Parathyroid adenoma (tissue), 2 donors: ENCODE results near the gene UNC93B1.
A peak's percentile ranks its signal among the peaks of the same experiment; 100 is the strongest.

Source experiments
- H2AFZ ChIP-seq: fragments of 300-600 bp; sonication (generic); one replicate; pipeline ENCODE4 v1.7.0; 2017; ENCODE audit warnings: antibody characterized with exemption, mild to moderate bottlenecking
- H3K27ac ChIP-seq: fragments of 300-600 bp; sonication (generic); one replicate; pipeline ENCODE4 v1.7.0; 2017
- H3K27me3 ChIP-seq: fragments of 300-600 bp; sonication (generic); one replicate; pipeline ENCODE4 v1.7.0; 2017; ENCODE audit warnings: low read length; ENCODE audit not compliant: control insufficient read depth, insufficient read depth
- H3K36me3 ChIP-seq: fragments of 300-600 bp; sonication (generic); one replicate; pipeline ENCODE4 v1.7.0; 2017; ENCODE audit warnings: low read length; ENCODE audit not compliant: control insufficient read depth, insufficient read depth
- H3K4me1 ChIP-seq: fragments of 300-600 bp; sonication (generic); one replicate; pipeline ENCODE4 v1.7.0; 2017; ENCODE audit warnings: control low read depth
- H3K4me2 ChIP-seq: fragments of 300-600 bp; sonication (generic); one replicate; pipeline ENCODE4 v1.7.0; 2017; ENCODE audit warnings: low read length
- H3K4me3 ChIP-seq: fragments of 300-600 bp; sonication (generic); one replicate; pipeline ENCODE4 v1.7.0; 2017; ENCODE audit warnings: low read depth, low read length
- H3K79me2 ChIP-seq: fragments of 300-600 bp; sonication (generic); one replicate; pipeline ENCODE4 v1.7.0; 2017; ENCODE audit warnings: control low read depth
- H3K9ac ChIP-seq: fragments of 300-600 bp; sonication (generic); one replicate; pipeline ENCODE4 v1.7.0; 2017; ENCODE audit warnings: mild to moderate bottlenecking
- H3K9me3 ChIP-seq: fragments of 300-600 bp; sonication (generic); one replicate; pipeline ENCODE4 v1.7.0; 2017; ENCODE audit warnings: low read length; ENCODE audit not compliant: control insufficient read depth
- TF ChIP-seq, protein P1 (sequence below): fragments of 300-600 bp; sonication (generic); IDR thresholded peaks from one replicate; pipeline ENCODE4 v1.7.0; 2017; ENCODE audit warnings: antibody characterized with exemption, mild to moderate bottlenecking
- donor health status: primary hyperparathyroidism.

Gene UNC93B1

GRCh38 chr11:68004551-68005335 lies 846 bp upstream of the UNC93B1 start:
- no peak overlapping the region for H3K4me3 ChIP-seq
- no peak overlapping the region for H3K9ac ChIP-seq
- no peak overlapping the region for H2AFZ ChIP-seq
- TF ChIP-seq, protein P1, sequence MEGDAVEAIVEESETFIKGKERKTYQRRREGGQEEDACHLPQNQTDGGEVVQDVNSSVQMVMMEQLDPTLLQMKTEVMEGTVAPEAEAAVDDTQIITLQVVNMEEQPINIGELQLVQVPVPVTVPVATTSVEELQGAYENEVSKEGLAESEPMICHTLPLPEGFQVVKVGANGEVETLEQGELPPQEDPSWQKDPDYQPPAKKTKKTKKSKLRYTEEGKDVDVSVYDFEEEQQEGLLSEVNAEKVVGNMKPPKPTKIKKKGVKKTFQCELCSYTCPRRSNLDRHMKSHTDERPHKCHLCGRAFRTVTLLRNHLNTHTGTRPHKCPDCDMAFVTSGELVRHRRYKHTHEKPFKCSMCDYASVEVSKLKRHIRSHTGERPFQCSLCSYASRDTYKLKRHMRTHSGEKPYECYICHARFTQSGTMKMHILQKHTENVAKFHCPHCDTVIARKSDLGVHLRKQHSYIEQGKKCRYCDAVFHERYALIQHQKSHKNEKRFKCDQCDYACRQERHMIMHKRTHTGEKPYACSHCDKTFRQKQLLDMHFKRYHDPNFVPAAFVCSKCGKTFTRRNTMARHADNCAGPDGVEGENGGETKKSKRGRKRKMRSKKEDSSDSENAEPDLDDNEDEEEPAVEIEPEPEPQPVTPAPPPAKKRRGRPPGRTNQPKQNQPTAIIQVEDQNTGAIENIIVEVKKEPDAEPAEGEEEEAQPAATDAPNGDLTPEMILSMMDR = no peak
- no peaks in the 10 kb centered on the region for H3K27me3 ChIP-seq
- H3K79me2 ChIP-seq = no peaks in the 10 kb centered on the region
- H3K9me3 ChIP-seq = no peaks in the 10 kb centered on the region
- no peaks in the 10 kb centered on the region for H3K36me3 ChIP-seq
- H3K27ac ChIP-seq = no peak overlapping the region
- H3K4me2 ChIP-seq = peak overlapping the region; percentile 37
- H3K4me1 ChIP-seq = no peaks in the 10 kb centered on the region

- H3K36me3 ChIP-seq = no peaks in the 10 kb centered on the region
- H3K9ac ChIP-seq = no peak overlapping the region
- peak overlapping the region; percentile 51 for H3K4me3 ChIP-seq
- H3K4me1 ChIP-seq = no peaks in the 10 kb centered on the region
- TF ChIP-seq, protein P1 = no peak
- peak overlapping the region; percentile 59 for H3K4me2 ChIP-seq
- H2AFZ ChIP-seq = peak overlapping the region; percentile 75
- no peaks in the 10 kb centered on the region for H3K79me2 ChIP-seq
- H3K27me3 ChIP-seq = no peaks in the 10 kb centered on the region
- H3K9me3 ChIP-seq = no peaks in the 10 kb centered on the region
- H3K27ac ChIP-seq = no peak overlapping the region
Observed at GRCh38 chr11:68002938-68003845, 705 bp downstream of the UNC93B1 start.

DNA sequence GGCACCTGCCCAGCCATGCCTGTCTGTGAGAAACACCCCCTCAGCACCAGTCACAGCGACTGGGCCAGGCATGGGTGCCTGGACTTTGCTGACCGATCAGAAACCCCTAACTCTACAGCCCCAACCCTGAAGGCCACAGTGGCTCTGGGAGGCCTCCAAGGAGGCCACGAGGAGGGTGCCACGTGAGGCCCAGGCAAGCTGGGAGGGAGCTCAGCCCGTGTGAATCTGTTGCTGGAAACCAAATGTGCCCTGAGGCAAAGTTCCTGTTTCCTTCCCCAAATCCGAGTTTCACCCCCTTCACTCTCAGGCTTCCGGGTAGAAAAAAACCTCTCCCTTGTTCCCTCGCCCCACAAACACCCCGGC lies 1.3 kb downstream of the UNC93B1 start:
- H3K36me3 ChIP-seq = no peaks in the 10 kb centered on the region
- H3K9me3 ChIP-seq = no peaks in the 10 kb centered on the region
- no peak overlapping the region for H3K27ac ChIP-seq
- no peaks in the 10 kb centered on the region for H3K27me3 ChIP-seq
- TF ChIP-seq, protein P1 = no peak
- H3K4me3 ChIP-seq = no peak overlapping the region
- no peak overlapping the region for H3K4me2 ChIP-seq
- H2AFZ ChIP-seq = no peak overlapping the region
- no peaks in the 10 kb centered on the region for H3K4me1 ChIP-seq
- no peak overlapping the region for H3K9ac ChIP-seq
- H3K79me2 ChIP-seq = no peaks in the 10 kb centered on the region

DNA sequence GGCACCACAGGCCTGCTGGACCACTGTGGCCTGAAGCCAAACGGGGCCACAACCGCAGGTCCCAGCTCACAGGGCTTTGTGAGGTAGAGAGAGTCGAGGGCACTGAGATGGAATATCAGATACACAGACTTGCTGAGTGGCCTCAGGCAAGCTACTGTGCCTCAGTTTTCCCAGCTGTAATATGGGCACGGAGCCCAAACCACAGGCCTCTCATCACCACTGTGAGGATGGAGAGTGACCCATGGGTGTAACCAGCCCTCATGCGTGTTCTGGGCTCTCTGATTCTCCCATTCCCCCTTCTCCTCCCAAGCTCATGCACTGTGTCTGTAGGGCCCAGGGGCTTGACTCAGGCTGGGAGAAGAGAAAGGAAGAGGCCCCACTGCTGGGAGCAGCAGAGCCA lies 4.2 kb downstream of the UNC93B1 start:
- no peaks in the 10 kb centered on the region for H3K9me3 ChIP-seq
- no peaks in the 10 kb centered on the region for H3K27me3 ChIP-seq
- H3K4me2 ChIP-seq = no peak overlapping the region
- no peak overlapping the region for H3K9ac ChIP-seq
- no peak overlapping the region for H2AFZ ChIP-seq
- H3K36me3 ChIP-seq = no peaks in the 10 kb centered on the region
- no peak overlapping the region for H3K27ac ChIP-seq
- TF ChIP-seq, protein P1 = no peak
- H3K79me2 ChIP-seq = no peaks in the 10 kb centered on the region
- H3K4me1 ChIP-seq = no peaks in the 10 kb centered on the region
- H3K4me3 ChIP-seq = no peak overlapping the region
